ENCODE measurements around the gene CASP14.

Gene CASP14

DNA sequence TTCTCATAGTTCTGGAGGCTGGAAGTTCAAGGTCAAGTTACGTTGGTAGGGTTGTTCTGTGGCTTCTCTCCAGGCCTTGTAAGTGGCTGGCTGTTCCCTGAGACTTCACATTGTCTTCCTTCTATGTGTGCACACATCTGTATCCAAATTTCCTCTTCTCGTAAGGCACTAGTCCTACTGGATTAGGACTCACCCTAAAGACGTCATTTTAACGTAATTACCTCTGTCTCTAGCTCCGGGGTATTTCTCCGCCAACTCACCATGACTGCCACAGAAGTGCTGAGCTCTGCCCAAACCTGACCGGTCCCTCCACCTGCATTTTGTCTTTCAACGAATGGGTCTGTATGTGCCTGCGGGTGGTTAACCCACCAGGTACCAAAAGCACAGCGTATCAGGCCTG lies 49.2 kb downstream of the CASP14 start:
- ChIA-PET POLR2A (no interaction called here), CTCF (interaction anchor here (0.6 kb wide), 1 partner anchor 120 kb away, joined by 3 read pairs; no protein-coding TSS in a partner anchor)
- TF ChIP-seq FOXK2 (IDR thresholded peaks at IDR 0.05), result no peak
- DNase-seq (ENCODE audit: extremely low spot score), result no peak

DNA sequence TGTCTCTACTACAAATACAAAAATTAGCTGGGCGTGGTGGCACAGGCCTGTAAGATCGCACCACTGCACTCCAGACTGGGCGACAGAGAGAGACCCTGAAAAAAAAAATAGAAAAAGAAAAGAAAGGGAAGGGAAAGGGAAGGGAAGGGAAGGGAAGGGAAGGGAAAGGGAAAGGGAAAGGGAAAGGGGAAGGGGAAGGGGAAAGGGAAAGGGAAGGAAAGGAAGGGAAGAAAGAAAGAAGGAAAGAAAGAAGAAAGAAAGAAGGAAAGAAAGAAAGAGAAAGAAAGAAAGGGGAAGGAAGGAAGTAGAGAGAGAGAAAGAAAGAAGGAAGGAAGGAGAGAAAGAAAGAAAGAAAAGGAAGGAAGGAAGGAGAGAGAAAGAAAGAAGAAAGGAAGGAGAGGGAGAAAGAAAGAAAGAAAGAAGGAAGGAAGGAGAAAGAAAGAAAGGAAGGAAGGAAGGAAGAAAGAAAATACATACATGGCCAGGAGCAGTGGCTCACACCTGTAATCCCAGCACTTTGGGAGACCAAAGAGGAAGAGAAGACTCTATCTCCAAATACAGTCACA lies 49.8 kb downstream of the CASP14 start:
- TF ChIP-seq ARNT (IDR thresholded peaks at IDR 0.05) (no peak), BHLHE40 (IDR thresholded peaks at IDR 0.05; ENCODE audit: borderline replicate concordance) (no peak), ZNF384 (IDR thresholded peaks at IDR 0.05) (no peak), ELF4 (IDR thresholded peaks at IDR 0.05) (no peak), L3MBTL2 (conservative IDR thresholded peaks at IDR 0.05) (no peak), FOXM1 (IDR thresholded peaks at IDR 0.05; ENCODE audit: borderline replicate concordance) (no peak), LEF1 (IDR thresholded peaks at IDR 0.05; ENCODE audit: borderline replicate concordance) (no peak), TARDBP (IDR thresholded peaks at IDR 0.05) (no peak), FOXA1 (IDR thresholded peaks at IDR 0.05) (no peak), SUZ12 (IDR thresholded peaks at IDR 0.05) (no peak), SP1 (IDR thresholded peaks at IDR 0.05) (no peak), CTBP1 (IDR thresholded peaks at IDR 0.05; ENCODE audit: borderline replicate concordance) (no peak)
- TF ChIP-seq, protein P1, sequence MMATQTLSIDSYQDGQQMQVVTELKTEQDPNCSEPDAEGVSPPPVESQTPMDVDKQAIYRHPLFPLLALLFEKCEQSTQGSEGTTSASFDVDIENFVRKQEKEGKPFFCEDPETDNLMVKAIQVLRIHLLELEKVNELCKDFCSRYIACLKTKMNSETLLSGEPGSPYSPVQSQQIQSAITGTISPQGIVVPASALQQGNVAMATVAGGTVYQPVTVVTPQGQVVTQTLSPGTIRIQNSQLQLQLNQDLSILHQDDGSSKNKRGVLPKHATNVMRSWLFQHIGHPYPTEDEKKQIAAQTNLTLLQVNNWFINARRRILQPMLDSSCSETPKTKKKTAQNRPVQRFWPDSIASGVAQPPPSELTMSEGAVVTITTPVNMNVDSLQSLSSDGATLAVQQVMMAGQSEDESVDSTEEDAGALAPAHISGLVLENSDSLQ (IDR thresholded peaks at IDR 0.05), result no peak
- ChIA-PET POLR2A (no interaction called here), CTCF (no interaction called here)
- no peak for DNase-seq (ENCODE audit: extremely low spot score)

DNA sequence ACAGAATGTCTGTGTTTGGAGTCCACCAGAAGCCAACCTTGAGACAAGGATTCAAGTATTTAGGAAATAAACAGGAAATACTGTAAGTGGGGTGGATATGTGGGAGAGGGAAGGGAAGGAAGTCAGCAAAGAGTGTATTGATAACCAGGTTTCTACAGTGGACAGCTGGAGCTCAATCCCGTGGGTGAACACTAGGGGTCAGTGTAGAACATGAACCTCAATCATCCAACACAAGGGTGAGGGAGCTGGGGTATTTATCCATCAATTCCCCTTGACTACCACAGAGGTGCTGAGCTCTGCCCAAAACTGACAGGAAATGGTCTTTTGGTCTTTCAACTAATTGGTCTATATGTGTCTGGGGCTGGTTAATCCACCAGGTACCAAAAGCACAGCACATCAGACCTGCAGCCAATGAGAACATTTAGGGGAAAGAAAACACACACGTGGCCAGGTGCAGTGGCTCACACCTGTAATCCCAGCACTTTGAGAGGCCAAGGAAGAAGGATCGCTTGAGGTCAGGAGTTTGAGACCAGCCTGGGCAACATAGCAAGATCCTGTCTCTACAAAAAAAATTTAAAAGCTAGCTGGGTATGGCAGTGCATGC lies 52.3 kb downstream of the CASP14 start:
- CTCF ChIA-PET, result interaction anchor here (0.7 to 2.0 kb wide), 6 partner anchors 9 to 52 kb away, joined by 3 to 16 read pairs (median 4); a partner anchor contains a TSS
- peak; percentile 52 for DNase-seq (ENCODE audit: extremely low spot score)
- POLR2A ChIA-PET, result interaction anchor here (1.4 to 1.5 kb wide), 2 partner anchors 9 to 24 kb away, joined by 5 to 6 read pairs; a partner anchor contains a TSS
- TF ChIP-seq BHLHE40 (IDR thresholded peaks at IDR 0.05; ENCODE audit: borderline replicate concordance) (no peak), NFRKB (IDR thresholded peaks at IDR 0.05) (no peak), HDGF (IDR thresholded peaks at IDR 0.05; ENCODE audit: borderline replicate concordance) (no peak), ARNT (IDR thresholded peaks at IDR 0.05) (no peak), FOXK2 (IDR thresholded peaks at IDR 0.05) (no peak), LEF1 (IDR thresholded peaks at IDR 0.05; ENCODE audit: borderline replicate concordance) (no peak), ELF4 (IDR thresholded peaks at IDR 0.05) (no peak), L3MBTL2 (conservative IDR thresholded peaks at IDR 0.05) (no peak), FOXA1 (IDR thresholded peaks at IDR 0.05) (no peak)

DNA sequence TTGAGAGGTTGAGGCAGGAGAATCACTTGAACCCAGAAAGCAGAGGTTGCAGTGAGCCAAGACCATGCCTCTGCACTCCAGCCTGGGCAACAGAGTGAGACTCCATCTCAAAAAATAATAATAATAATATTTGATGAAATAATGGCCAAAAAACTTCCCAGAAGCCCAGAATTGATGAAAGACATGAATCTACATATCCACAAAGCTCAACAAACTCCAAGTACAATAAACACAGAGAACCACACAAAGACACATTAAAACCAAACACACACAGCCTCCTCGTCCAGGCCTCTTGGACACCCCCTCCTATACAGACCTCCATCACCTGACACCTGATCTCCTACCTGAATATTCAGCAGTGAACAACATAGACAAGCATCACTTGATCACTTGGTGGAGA lies 54.7 kb downstream of the CASP14 start:
- DNase-seq (ENCODE audit: extremely low spot score), result no peak
- TF ChIP-seq TARDBP (IDR thresholded peaks at IDR 0.05), result no peak
- TF ChIP-seq FOXK2 (IDR thresholded peaks at IDR 0.05), result no peak
- TF ChIP-seq L3MBTL2 (conservative IDR thresholded peaks at IDR 0.05), result no peak
- TF ChIP-seq ZNF384 (IDR thresholded peaks at IDR 0.05), result no peak
- no peak for TF ChIP-seq SUZ12 (IDR thresholded peaks at IDR 0.05)
- TF ChIP-seq CTBP1 (IDR thresholded peaks at IDR 0.05; ENCODE audit: borderline replicate concordance), result no peak
- no peak for TF ChIP-seq NFRKB (IDR thresholded peaks at IDR 0.05)
- TF ChIP-seq FOXA1 (IDR thresholded peaks at IDR 0.05), result no peak
- no peak for TF ChIP-seq HDGF (IDR thresholded peaks at IDR 0.05; ENCODE audit: borderline replicate concordance)
- no peak for TF ChIP-seq ARNT (IDR thresholded peaks at IDR 0.05)
- TF ChIP-seq BHLHE40 (IDR thresholded peaks at IDR 0.05; ENCODE audit: borderline replicate concordance), result no peak
- no peak for TF ChIP-seq ELF4 (IDR thresholded peaks at IDR 0.05)
- TF ChIP-seq, protein P1 (IDR thresholded peaks at IDR 0.05), result no peak
- no peak for TF ChIP-seq SP1 (IDR thresholded peaks at IDR 0.05)
- ChIA-PET CTCF (no interaction called here), POLR2A (no interaction called here)

DNA sequence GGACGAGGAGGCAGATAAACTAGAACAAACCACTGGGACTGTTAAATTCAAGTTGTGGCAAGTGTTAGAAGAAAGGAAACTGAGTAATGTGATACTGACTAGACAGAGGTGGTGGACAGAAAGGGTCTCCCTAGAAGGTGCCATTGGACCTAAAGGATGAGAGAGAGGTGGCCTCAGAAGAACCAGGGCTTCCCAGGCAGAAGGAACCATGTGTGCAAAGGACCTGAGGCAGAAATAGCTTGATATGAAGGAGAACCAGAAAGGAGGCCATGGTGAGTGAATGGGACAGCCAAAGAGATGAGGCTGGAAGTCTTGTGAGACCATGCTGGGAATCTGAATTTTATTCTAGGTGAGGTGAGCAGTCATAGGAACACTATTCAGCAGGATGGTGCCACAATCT lies 55.1 kb downstream of the CASP14 start:
- TF ChIP-seq BHLHE40 (IDR thresholded peaks at IDR 0.05; ENCODE audit: borderline replicate concordance) (no peak), NFRKB (IDR thresholded peaks at IDR 0.05) (no peak), L3MBTL2 (conservative IDR thresholded peaks at IDR 0.05) (no peak), SP1 (IDR thresholded peaks at IDR 0.05) (no peak), FOXK2 (IDR thresholded peaks at IDR 0.05) (no peak), FOXM1 (IDR thresholded peaks at IDR 0.05; ENCODE audit: borderline replicate concordance) (no peak), HDGF (IDR thresholded peaks at IDR 0.05; ENCODE audit: borderline replicate concordance) (no peak), CTBP1 (IDR thresholded peaks at IDR 0.05; ENCODE audit: borderline replicate concordance) (no peak), TARDBP (IDR thresholded peaks at IDR 0.05) (no peak), FOXA1 (IDR thresholded peaks at IDR 0.05) (no peak), ZNF384 (IDR thresholded peaks at IDR 0.05) (no peak), ELF4 (IDR thresholded peaks at IDR 0.05) (no peak)
- TF ChIP-seq, protein P1 (IDR thresholded peaks at IDR 0.05), result no peak
- POLR2A ChIA-PET, result no interaction called here
- CTCF ChIA-PET, result no interaction called here
- no peak for DNase-seq (ENCODE audit: extremely low spot score)

DNA sequence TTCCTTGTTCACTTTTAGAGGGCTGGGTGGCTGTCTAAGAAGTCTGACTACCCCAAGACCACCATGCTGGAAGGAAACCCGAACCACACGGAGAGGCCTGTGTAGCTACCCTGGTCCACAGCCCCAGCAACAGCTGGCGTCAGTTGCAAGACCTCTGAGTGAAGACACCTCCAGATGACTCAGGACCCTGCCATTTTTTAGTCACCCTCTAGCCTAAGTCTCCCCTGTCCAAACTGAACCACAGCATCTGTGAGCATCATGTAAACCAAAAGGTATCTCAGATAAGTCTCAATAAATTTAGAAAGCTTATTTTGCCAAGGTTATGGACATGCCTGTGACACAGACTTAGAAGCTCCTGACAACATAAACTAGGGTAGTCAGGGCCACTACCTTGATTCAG lies 55.8 kb downstream of the CASP14 start:
- CTCF ChIA-PET, result no interaction called here
- no peak for TF ChIP-seq ARNT (IDR thresholded peaks at IDR 0.05)
- no peak for TF ChIP-seq NFRKB (IDR thresholded peaks at IDR 0.05)
- no peak for TF ChIP-seq CTBP1 (IDR thresholded peaks at IDR 0.05; ENCODE audit: borderline replicate concordance)
- TF ChIP-seq ELF4 (IDR thresholded peaks at IDR 0.05), result no peak
- TF ChIP-seq FOXK2 (IDR thresholded peaks at IDR 0.05), result no peak
- no peak for TF ChIP-seq TARDBP (IDR thresholded peaks at IDR 0.05)
- TF ChIP-seq LEF1 (IDR thresholded peaks at IDR 0.05; ENCODE audit: borderline replicate concordance), result no peak
- TF ChIP-seq FOXA1 (IDR thresholded peaks at IDR 0.05), result no peak
- TF ChIP-seq HDGF (IDR thresholded peaks at IDR 0.05; ENCODE audit: borderline replicate concordance), result no peak
- TF ChIP-seq, protein P1 (IDR thresholded peaks at IDR 0.05), result no peak
- TF ChIP-seq FOXM1 (IDR thresholded peaks at IDR 0.05; ENCODE audit: borderline replicate concordance), result no peak
- TF ChIP-seq BHLHE40 (IDR thresholded peaks at IDR 0.05; ENCODE audit: borderline replicate concordance), result no peak
- no peak for TF ChIP-seq ZNF384 (IDR thresholded peaks at IDR 0.05)
- TF ChIP-seq SP1 (IDR thresholded peaks at IDR 0.05), result no peak
- no peak for TF ChIP-seq L3MBTL2 (conservative IDR thresholded peaks at IDR 0.05)
- TF ChIP-seq SUZ12 (IDR thresholded peaks at IDR 0.05), result no peak
- DNase-seq (ENCODE audit: extremely low spot score), result no peak
- POLR2A ChIA-PET, result no interaction called here
